Ascending aorta (tissue), 2 donors: ENCODE measurements around the gene ENOX1. TPM values are rescaled to one million over a fixed set of nuclear protein-coding genes. Genes with fewer than 3 reads are reported as not detected.
A peak's percentile ranks its signal among the peaks of the same experiment; 100 is the strongest.

Experiments
- DNase-seq, 2 donors: peaks; one replicate each; pipeline ENCODE4 v3.0.0-alpha.2; 2019; ENCODE audit warnings: low spot score in 2 of 2
- H3K27ac ChIP-seq, 2 donors: fragments of 200-600 bp; sonication (generic); one replicate each; pipeline ENCODE4 v1.5.1; 2016 to 2017; ENCODE audit warnings: mild to moderate bottlenecking in 1 of 2
- H3K27me3 ChIP-seq: fragments of 200-600 bp; sonication (generic); one replicate; pipeline ENCODE4 v1.5.1; 2017
- H3K36me3 ChIP-seq, 2 donors: fragments of 200-600 bp; sonication (generic); one replicate each; pipeline ENCODE4 v1.5.1; 2016
- H3K4me1 ChIP-seq, 2 donors: fragments of 200-600 bp; sonication (generic); one replicate each; pipeline ENCODE4 v1.5.1; 2016 to 2017; ENCODE audit warnings: mild to moderate bottlenecking in 1 of 2
- H3K4me3 ChIP-seq, 2 donors: fragments of 200-600 bp; sonication (generic); one replicate each; pipeline ENCODE4 v1.5.1; 2016 to 2017; ENCODE audit warnings: mild to moderate bottlenecking in 1 of 2
- H3K9me3 ChIP-seq, 2 donors: fragments of 200-600 bp; sonication (generic); one replicate each; pipeline ENCODE4 v1.5.1; 2016
- CTCF ChIP-seq, 3 experiments: fragments of 200-600 bp in 2 of 3; fragments of 450-650 bp in 1 of 3; sonication (generic) in 2 of 3; IDR thresholded peaks; one replicate each; pipeline ENCODE4 v1.5.1; 2016 to 2019; ENCODE audit warnings: antibody characterized with exemption in 3 of 3, mild to moderate bottlenecking in 1 of 3, moderate library complexity in 1 of 3
- intact Hi-C: fragments of 100-400 bp; cut with DNase I; formaldehyde crosslinking; loops from one replicate; pipeline ENCODE4 v1.15.1; 2023
- total RNA-seq: library from RNA; depleted of rRNA; stranded (reverse); fragments of >200 nt; gene quantifications from one replicate; pipeline ENCODE4 v1.1.0, GENCODE V29; 2016

ENOX1 gene
- total RNA-seq, 1 donor from 2014 or later: 0.21 TPM

- Histone ChIP-seq H3K4me1 (peaks cover 0 to 3% of the 10 kb centered on the region in 2 donors), H3K9me3 (no peaks in the 10 kb centered on the region), H3K27me3 (no peaks in the 10 kb centered on the region), H3K27ac (no peak overlapping the region), H3K4me3 (no peak overlapping the region), H3K36me3 (no peaks in the 10 kb centered on the region)
- DNase-seq: no peak
- TF ChIP-seq CTCF (IDR thresholded peaks at IDR 0.05): peak; percentile 39 to 66 (median 41)
- intact Hi-C loops: loop anchor here (2.0 kb wide), 3 partner anchors 502 to 836 kb away; no protein-coding TSS in a partner anchor
Observed at GRCh38 chr13:43804461-43805070, 17.8 kb upstream of the ENOX1 start.

- intact Hi-C loops: no loop called here
- no peak overlapping the region for H3K4me3 ChIP-seq
Observed at GRCh38 chr13:43802511-43802910, 15.7 kb upstream of the ENOX1 start.

GRCh38 chr13:43800828-43801227 lies 14.1 kb upstream of the ENOX1 start:
- H3K4me1 ChIP-seq: peaks cover 0 to 3% of the 10 kb centered on the region in 2 donors
- intact Hi-C loops: no loop called here
- TF ChIP-seq CTCF (IDR thresholded peaks at IDR 0.05): no peak
- no peaks in the 10 kb centered on the region for H3K36me3 ChIP-seq
- H3K9me3 ChIP-seq: no peaks in the 10 kb centered on the region
- no peak for DNase-seq
- H3K4me3 ChIP-seq: no peak overlapping the region
- no peak overlapping the region for H3K27ac ChIP-seq
- H3K27me3 ChIP-seq: no peaks in the 10 kb centered on the region

More at GRCh38 chr13:43802511-43802910, 15.7 kb upstream of the ENOX1 start:
- no peak for DNase-seq
- TF ChIP-seq CTCF (IDR thresholded peaks at IDR 0.05): no peak
- Histone ChIP-seq H3K9me3 (no peaks in the 10 kb centered on the region), H3K36me3 (no peaks in the 10 kb centered on the region), H3K4me1 (peaks cover 0 to 3% of the 10 kb centered on the region in 2 donors), H3K27ac (no peak overlapping the region), H3K27me3 (no peaks in the 10 kb centered on the region)

GRCh38 chr13:43799191-43799590 lies 12.4 kb upstream of the ENOX1 start:
- DNase-seq: no peak
- no peaks in the 10 kb centered on the region for H3K36me3 ChIP-seq
- intact Hi-C loops: no loop called here
- no peaks in the 10 kb centered on the region for H3K4me1 ChIP-seq
- TF ChIP-seq CTCF (IDR thresholded peaks at IDR 0.05): no peak
- H3K4me3 ChIP-seq: no peak overlapping the region
- H3K27me3 ChIP-seq: no peaks in the 10 kb centered on the region
- H3K9me3 ChIP-seq: no peaks in the 10 kb centered on the region
- H3K27ac ChIP-seq: no peak overlapping the region

- Histone ChIP-seq H3K27me3 (no peaks in the 10 kb centered on the region), H3K36me3 (no peaks in the 10 kb centered on the region), H3K4me3 (no peak overlapping the region), H3K9me3 (no peaks in the 10 kb centered on the region), H3K27ac (no peak overlapping the region), H3K4me1 (no peaks in the 10 kb centered on the region)
- intact Hi-C loops: no loop called here
- TF ChIP-seq CTCF (IDR thresholded peaks at IDR 0.05): no peak
- no peak for DNase-seq
Observed at GRCh38 chr13:43797869-43798268, 11.1 kb upstream of the ENOX1 start.

- Histone ChIP-seq H3K4me3 (no peak overlapping the region), H3K36me3 (no peaks in the 10 kb centered on the region), H3K27ac (no peak overlapping the region), H3K4me1 (no peaks in the 10 kb centered on the region), H3K9me3 (no peaks in the 10 kb centered on the region), H3K27me3 (no peaks in the 10 kb centered on the region)
- intact Hi-C loops: no loop called here
- DNase-seq: no peak
- no peak for TF ChIP-seq CTCF (IDR thresholded peaks at IDR 0.05)
Observed at GRCh38 chr13:43797159-43797558, 10.4 kb upstream of the ENOX1 start.
